ENCODE measurements around the gene HMG20A.

Gene HMG20A

GRCh38 chr15:77426377-77426776 is 5.7 kb downstream of the HMG20A start:
- H3K27ac ChIP-seq (ENCODE audit: low read depth, low read length), result no peak overlapping the region
- H3K36me3 ChIP-seq (ENCODE audit: control insufficient read depth in 5 of 5, insufficient read depth in 5 of 5, low read length in 5 of 5), result no peaks in the 10 kb centered on the region
- H3K27me3 ChIP-seq (ENCODE audit: control insufficient read depth in 5 of 5, insufficient read depth in 4 of 5, low read length in 5 of 5), result no peaks in the 10 kb centered on the region
- H3K4me1 ChIP-seq (ENCODE audit: control insufficient read depth in 5 of 5, insufficient read depth in 5 of 5, low read length in 5 of 5), result peaks cover 0 to 30% (median 16%) of the 10 kb centered on the region in 5 donors
- H3K9ac ChIP-seq (ENCODE audit: low read length in 5 of 5), result no peak overlapping the region
- no peak overlapping the region for H3K4me3 ChIP-seq (ENCODE audit: low read depth in 1 of 5, low read length in 5 of 5)
- H3K9me3 ChIP-seq (ENCODE audit: control insufficient read depth in 5 of 5, low read length in 5 of 5), result no peaks in the 10 kb centered on the region

GRCh38 chr15:77426871-77427270 is 6.2 kb downstream of the HMG20A start:
- Histone ChIP-seq H3K27ac (ENCODE audit: low read depth, low read length) (no peak overlapping the region), H3K4me1 (ENCODE audit: control insufficient read depth in 5 of 5, insufficient read depth in 5 of 5, low read length in 5 of 5) (peaks cover 0 to 25% (median 11%) of the 10 kb centered on the region in 5 donors), H3K9ac (ENCODE audit: low read length in 5 of 5) (no peak overlapping the region)

GRCh38 chr15:77430213-77430612 is 9.5 kb downstream of the HMG20A start:
- H3K4me1 ChIP-seq (ENCODE audit: control insufficient read depth in 5 of 5, insufficient read depth in 5 of 5, low read length in 5 of 5), result no peaks in the 10 kb centered on the region
- H3K4me3 ChIP-seq (ENCODE audit: low read depth in 1 of 5, low read length in 5 of 5), result no peak overlapping the region
- no peaks in the 10 kb centered on the region for H3K36me3 ChIP-seq (ENCODE audit: control insufficient read depth in 5 of 5, insufficient read depth in 5 of 5, low read length in 5 of 5)
- no peak overlapping the region for H3K27ac ChIP-seq (ENCODE audit: low read depth, low read length)
- no peak overlapping the region for H3K9ac ChIP-seq (ENCODE audit: low read length in 5 of 5)
- H3K9me3 ChIP-seq (ENCODE audit: control insufficient read depth in 5 of 5, low read length in 5 of 5), result no peaks in the 10 kb centered on the region
- H3K27me3 ChIP-seq (ENCODE audit: control insufficient read depth in 5 of 5, insufficient read depth in 4 of 5, low read length in 5 of 5), result no peaks in the 10 kb centered on the region

More at GRCh38 chr15:77426871-77427270, 6.2 kb downstream of the HMG20A start:
- Histone ChIP-seq H3K9me3 (ENCODE audit: control insufficient read depth in 5 of 5, low read length in 5 of 5) (no peaks in the 10 kb centered on the region), H3K4me3 (ENCODE audit: low read depth in 1 of 5, low read length in 5 of 5) (no peak overlapping the region), H3K27me3 (ENCODE audit: control insufficient read depth in 5 of 5, insufficient read depth in 4 of 5, low read length in 5 of 5) (no peaks in the 10 kb centered on the region), H3K36me3 (ENCODE audit: control insufficient read depth in 5 of 5, insufficient read depth in 5 of 5, low read length in 5 of 5) (no peaks in the 10 kb centered on the region)

GRCh38 chr15:77430652-77431051 is 10.0 kb downstream of the HMG20A start:
- no peaks in the 10 kb centered on the region for H3K27me3 ChIP-seq (ENCODE audit: control insufficient read depth in 5 of 5, insufficient read depth in 4 of 5, low read length in 5 of 5)
- H3K4me1 ChIP-seq (ENCODE audit: control insufficient read depth in 5 of 5, insufficient read depth in 5 of 5, low read length in 5 of 5), result no peaks in the 10 kb centered on the region
- no peaks in the 10 kb centered on the region for H3K9me3 ChIP-seq (ENCODE audit: control insufficient read depth in 5 of 5, low read length in 5 of 5)
- H3K36me3 ChIP-seq (ENCODE audit: control insufficient read depth in 5 of 5, insufficient read depth in 5 of 5, low read length in 5 of 5), result no peaks in the 10 kb centered on the region
- no peak overlapping the region for H3K9ac ChIP-seq (ENCODE audit: low read length in 5 of 5)
- no peak overlapping the region for H3K4me3 ChIP-seq (ENCODE audit: low read depth in 1 of 5, low read length in 5 of 5)
- H3K27ac ChIP-seq (ENCODE audit: low read depth, low read length), result no peak overlapping the region

- Histone ChIP-seq H3K9ac (ENCODE audit: low read length in 5 of 5) (no peak overlapping the region), H3K27me3 (ENCODE audit: control insufficient read depth in 5 of 5, insufficient read depth in 4 of 5, low read length in 5 of 5) (no peaks in the 10 kb centered on the region), H3K4me3 (ENCODE audit: low read depth in 1 of 5, low read length in 5 of 5) (no peak overlapping the region), H3K36me3 (ENCODE audit: control insufficient read depth in 5 of 5, insufficient read depth in 5 of 5, low read length in 5 of 5) (no peaks in the 10 kb centered on the region), H3K4me1 (ENCODE audit: control insufficient read depth in 5 of 5, insufficient read depth in 5 of 5, low read length in 5 of 5) (no peaks in the 10 kb centered on the region), H3K27ac (ENCODE audit: low read depth, low read length) (no peak overlapping the region), H3K9me3 (ENCODE audit: control insufficient read depth in 5 of 5, low read length in 5 of 5) (no peaks in the 10 kb centered on the region)
Observed at GRCh38 chr15:77436822-77437221, 16.1 kb downstream of the HMG20A start.

GRCh38 chr15:77437264-77437663 is 16.6 kb downstream of the HMG20A start:
- Histone ChIP-seq H3K4me1 (ENCODE audit: control insufficient read depth in 5 of 5, insufficient read depth in 5 of 5, low read length in 5 of 5) (no peaks in the 10 kb centered on the region), H3K27ac (ENCODE audit: low read depth, low read length) (no peak overlapping the region), H3K9ac (ENCODE audit: low read length in 5 of 5) (no peak overlapping the region), H3K27me3 (ENCODE audit: control insufficient read depth in 5 of 5, insufficient read depth in 4 of 5, low read length in 5 of 5) (no peaks in the 10 kb centered on the region), H3K9me3 (ENCODE audit: control insufficient read depth in 5 of 5, low read length in 5 of 5) (no peaks in the 10 kb centered on the region), H3K4me3 (ENCODE audit: low read depth in 1 of 5, low read length in 5 of 5) (no peak overlapping the region), H3K36me3 (ENCODE audit: control insufficient read depth in 5 of 5, insufficient read depth in 5 of 5, low read length in 5 of 5) (no peaks in the 10 kb centered on the region)

GRCh38 chr15:77440378-77440999 is 19.8 kb downstream of the HMG20A start:
- peaks cover 0 to 12% (median 2%) of the 10 kb centered on the region in 5 donors for H3K4me1 ChIP-seq (ENCODE audit: control insufficient read depth in 5 of 5, insufficient read depth in 5 of 5, low read length in 5 of 5)
- no peaks in the 10 kb centered on the region for H3K27me3 ChIP-seq (ENCODE audit: control insufficient read depth in 5 of 5, insufficient read depth in 4 of 5, low read length in 5 of 5)
- no peaks in the 10 kb centered on the region for H3K9me3 ChIP-seq (ENCODE audit: control insufficient read depth in 5 of 5, low read length in 5 of 5)
- no peak overlapping the region for H3K4me3 ChIP-seq (ENCODE audit: low read depth in 1 of 5, low read length in 5 of 5)
- H3K36me3 ChIP-seq (ENCODE audit: control insufficient read depth in 5 of 5, insufficient read depth in 5 of 5, low read length in 5 of 5), result no peaks in the 10 kb centered on the region
- H3K27ac ChIP-seq (ENCODE audit: low read depth, low read length), result no peak overlapping the region
- no peak overlapping the region for H3K9ac ChIP-seq (ENCODE audit: low read length in 5 of 5)

- H3K9me3 ChIP-seq (ENCODE audit: control insufficient read depth in 5 of 5, low read length in 5 of 5), result no peaks in the 10 kb centered on the region
- no peak overlapping the region for H3K27ac ChIP-seq (ENCODE audit: low read depth, low read length)
- H3K4me3 ChIP-seq (ENCODE audit: low read depth in 1 of 5, low read length in 5 of 5), result no peak overlapping the region
- H3K36me3 ChIP-seq (ENCODE audit: control insufficient read depth in 5 of 5, insufficient read depth in 5 of 5, low read length in 5 of 5), result peaks cover 0 to 6% (median 0%) of the 10 kb centered on the region in 5 donors
- H3K27me3 ChIP-seq (ENCODE audit: control insufficient read depth in 5 of 5, insufficient read depth in 4 of 5, low read length in 5 of 5), result no peaks in the 10 kb centered on the region
- H3K9ac ChIP-seq (ENCODE audit: low read length in 5 of 5), result no peak overlapping the region
- H3K4me1 ChIP-seq (ENCODE audit: control insufficient read depth in 5 of 5, insufficient read depth in 5 of 5, low read length in 5 of 5), result peaks cover 0 to 15% (median 4%) of the 10 kb centered on the region in 5 donors
Observed at GRCh38 chr15:77446840-77447390, 26.2 kb downstream of the HMG20A start.

- Histone ChIP-seq H3K4me3 (ENCODE audit: low read depth in 1 of 5, low read length in 5 of 5) (no peak overlapping the region), H3K27ac (ENCODE audit: low read depth, low read length) (no peak overlapping the region), H3K9ac (ENCODE audit: low read length in 5 of 5) (no peak overlapping the region), H3K9me3 (ENCODE audit: control insufficient read depth in 5 of 5, low read length in 5 of 5) (no peaks in the 10 kb centered on the region), H3K36me3 (ENCODE audit: control insufficient read depth in 5 of 5, insufficient read depth in 5 of 5, low read length in 5 of 5) (peaks cover 0 to 11% (median 0%) of the 10 kb centered on the region in 5 donors), H3K27me3 (ENCODE audit: control insufficient read depth in 5 of 5, insufficient read depth in 4 of 5, low read length in 5 of 5) (no peaks in the 10 kb centered on the region), H3K4me1 (ENCODE audit: control insufficient read depth in 5 of 5, insufficient read depth in 5 of 5, low read length in 5 of 5) (peaks cover 0 to 27% (median 21%) of the 10 kb centered on the region in 5 donors)
Observed at GRCh38 chr15:77454265-77454664, 33.6 kb downstream of the HMG20A start.

- Histone ChIP-seq H3K4me3 (ENCODE audit: low read depth in 1 of 5, low read length in 5 of 5) (no peak overlapping the region), H3K36me3 (ENCODE audit: control insufficient read depth in 5 of 5, insufficient read depth in 5 of 5, low read length in 5 of 5) (peaks cover 0 to 16% (median 3%) of the 10 kb centered on the region in 5 donors), H3K4me1 (ENCODE audit: control insufficient read depth in 5 of 5, insufficient read depth in 5 of 5, low read length in 5 of 5) (peaks cover 0 to 27% (median 21%) of the 10 kb centered on the region in 5 donors), H3K9me3 (ENCODE audit: control insufficient read depth in 5 of 5, low read length in 5 of 5) (no peaks in the 10 kb centered on the region), H3K27me3 (ENCODE audit: control insufficient read depth in 5 of 5, insufficient read depth in 4 of 5, low read length in 5 of 5) (no peaks in the 10 kb centered on the region), H3K9ac (ENCODE audit: low read length in 5 of 5) (no peak overlapping the region), H3K27ac (ENCODE audit: low read depth, low read length) (peak overlapping the region; percentile 66)
Observed at GRCh38 chr15:77454951-77455350, 34.3 kb downstream of the HMG20A start.
